ENCODE results near the gene NFXL1.

- TF ChIP-seq POLR2A (IDR thresholded peaks at IDR 0.05; ENCODE audit: low read depth, low read length) (no peak), POLR2AphosphoS5 (IDR thresholded peaks at IDR 0.05; ENCODE audit: low read depth, low read length) (no peak), TAF1 (IDR thresholded peaks at IDR 0.05; ENCODE audit: low read depth, low read length) (no peak), SPI1 (IDR thresholded peaks at IDR 0.05; ENCODE audit: low read depth, low read length) (no peak)
Measured at GRCh38 chr4:47817275-47817674, 97.1 kb downstream of the NFXL1 start.

Data from GM12891 (cell line).